Measurements from ENCODE around the gene SMARCC1.

The SMARCC1 gene

GRCh38 chr3:47592066-47592795, 189.5 kb downstream of the SMARCC1 start:
- TF ChIP-seq CTCF (IDR thresholded peaks at IDR 0.05; ENCODE audit: insufficient read depth, missing control alignments): no peak
- FAIRE-seq (no peak), DNase-seq (ENCODE audit: insufficient read length, low spot score) (no peak)

GRCh38 chr3:47590216-47590615, 191.5 kb downstream of the SMARCC1 start:
- no peak for TF ChIP-seq CTCF (IDR thresholded peaks at IDR 0.05; ENCODE audit: insufficient read depth, missing control alignments)
- FAIRE-seq (no peak), DNase-seq (ENCODE audit: insufficient read length, low spot score) (no peak)

GRCh38 chr3:47588587-47588986, 193.1 kb downstream of the SMARCC1 start:
- DNase-seq (ENCODE audit: insufficient read length, low spot score): no peak
- FAIRE-seq: no peak
- no peak for TF ChIP-seq CTCF (IDR thresholded peaks at IDR 0.05; ENCODE audit: insufficient read depth, missing control alignments)

- FAIRE-seq (no peak), DNase-seq (ENCODE audit: insufficient read length, low spot score) (no peak)
- no peak for TF ChIP-seq CTCF (IDR thresholded peaks at IDR 0.05; ENCODE audit: insufficient read depth, missing control alignments)
Observed at GRCh38 chr3:47588053-47588452, 193.6 kb downstream of the SMARCC1 start.

GRCh38 chr3:47586746-47587145, 194.9 kb downstream of the SMARCC1 start:
- no peak for FAIRE-seq
- no peak for DNase-seq (ENCODE audit: insufficient read length, low spot score)
- TF ChIP-seq CTCF (IDR thresholded peaks at IDR 0.05; ENCODE audit: insufficient read depth, missing control alignments): no peak

- FAIRE-seq: no peak
- TF ChIP-seq CTCF (IDR thresholded peaks at IDR 0.05; ENCODE audit: insufficient read depth, missing control alignments): no peak
- DNase-seq (ENCODE audit: insufficient read length, low spot score): no peak
Observed at GRCh38 chr3:47583320-47584075, 198.2 kb downstream of the SMARCC1 start.

GRCh38 chr3:47581835-47582234, 199.9 kb downstream of the SMARCC1 start:
- DNase-seq (ENCODE audit: insufficient read length, low spot score): no peak
- no peak for TF ChIP-seq CTCF (IDR thresholded peaks at IDR 0.05; ENCODE audit: insufficient read depth, missing control alignments)
- FAIRE-seq: peak; percentile 67
